Fibroblast of lung (primary cell): ENCODE measurements around the gene HNRNPA0.

Experiments
- CTCF ChIP-seq, 2 donors: IDR thresholded peaks in 1 of 2; conservative IDR thresholded peaks in 1 of 2; 1 replicate in 1 of 2; 2 replicates in 1 of 2; pipeline ENCODE4 v1.5.1; 2011 to 2012; ENCODE audit warnings: low read length in 2 of 2, control low read depth in 1 of 2, inconsistent platforms in 1 of 2, low read depth in 1 of 2, mild to moderate bottlenecking in 1 of 2
- EZH2 ChIP-seq: IDR thresholded peaks from 2 replicates; pipeline ENCODE4 v1.5.1; 2012; ENCODE audit warnings: low read length, control low read depth, mild to moderate bottlenecking; ENCODE audit errors: missing control alignments

- TF ChIP-seq CTCF (conservative IDR thresholded peaks at IDR 0.05 in 1 of 2, IDR thresholded peaks at IDR 0.05 in 1 of 2; ENCODE audit: low read depth in 1 of 2, low read length in 2 of 2) (no peak), EZH2 (no peak)
Observed at GRCh38 chr5:137714494-137714893, 39.7 kb downstream of the HNRNPA0 start.
